Prostate gland (tissue), 2 donors: ENCODE measurements around the gene LMBR1.
"Not testable (repeated sequence)": the region's sequence is repeated elsewhere in the genome, so short reads cannot be mapped to it uniquely, and the experiment has no call there.

Source experiments
- POLR2A ChIP-seq: fragments of 450-650 bp; IDR thresholded peaks from one replicate; pipeline ENCODE4 v1.6.1; 2016; ENCODE audit warnings: antibody characterized with exemption, mild to moderate bottlenecking
- TF ChIP-seq, protein P1 (sequence below), 4 experiments: fragments of 200-600 bp in 2 of 4; fragments of 450-650 bp in 2 of 4; sonication (generic) in 2 of 4; IDR thresholded peaks; 1 replicate in 3 of 4; 2 replicates in 1 of 4; pipeline ENCODE4 v1.5.1; 2016 to 2019; ENCODE audit warnings: antibody characterized with exemption in 4 of 4, mild to moderate bottlenecking in 2 of 4, moderate library complexity in 2 of 4

DNA sequence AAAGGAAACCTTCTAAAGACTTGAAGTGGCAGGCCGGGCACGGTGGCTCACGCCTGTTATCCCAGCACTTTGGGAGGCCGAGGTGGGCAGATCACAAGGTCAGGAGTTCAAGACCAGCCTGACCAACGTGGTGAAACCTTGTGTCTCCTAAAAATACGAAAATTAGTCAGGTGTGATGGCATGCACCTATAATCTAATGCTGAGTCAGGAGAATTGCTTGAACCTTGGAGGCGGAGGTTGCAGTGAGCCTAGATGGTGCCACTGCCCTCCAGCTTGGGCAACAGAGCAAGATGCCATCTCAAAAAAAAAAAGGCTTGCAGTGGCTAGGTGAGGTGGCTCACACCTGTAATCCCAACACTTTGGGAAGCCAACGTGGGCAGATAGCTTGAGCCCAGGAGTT is 24.6 kb downstream of the LMBR1 start:
- TF ChIP-seq, protein P1, sequence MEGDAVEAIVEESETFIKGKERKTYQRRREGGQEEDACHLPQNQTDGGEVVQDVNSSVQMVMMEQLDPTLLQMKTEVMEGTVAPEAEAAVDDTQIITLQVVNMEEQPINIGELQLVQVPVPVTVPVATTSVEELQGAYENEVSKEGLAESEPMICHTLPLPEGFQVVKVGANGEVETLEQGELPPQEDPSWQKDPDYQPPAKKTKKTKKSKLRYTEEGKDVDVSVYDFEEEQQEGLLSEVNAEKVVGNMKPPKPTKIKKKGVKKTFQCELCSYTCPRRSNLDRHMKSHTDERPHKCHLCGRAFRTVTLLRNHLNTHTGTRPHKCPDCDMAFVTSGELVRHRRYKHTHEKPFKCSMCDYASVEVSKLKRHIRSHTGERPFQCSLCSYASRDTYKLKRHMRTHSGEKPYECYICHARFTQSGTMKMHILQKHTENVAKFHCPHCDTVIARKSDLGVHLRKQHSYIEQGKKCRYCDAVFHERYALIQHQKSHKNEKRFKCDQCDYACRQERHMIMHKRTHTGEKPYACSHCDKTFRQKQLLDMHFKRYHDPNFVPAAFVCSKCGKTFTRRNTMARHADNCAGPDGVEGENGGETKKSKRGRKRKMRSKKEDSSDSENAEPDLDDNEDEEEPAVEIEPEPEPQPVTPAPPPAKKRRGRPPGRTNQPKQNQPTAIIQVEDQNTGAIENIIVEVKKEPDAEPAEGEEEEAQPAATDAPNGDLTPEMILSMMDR (IDR thresholded peaks at IDR 0.05), result not testable (repeated sequence)
- not testable (repeated sequence) for TF ChIP-seq POLR2A
